Spinal cord (tissue), 10 donors: Measurements from ENCODE around the gene OTUD1. TPM values are rescaled to one million over a fixed set of nuclear protein-coding genes. Genes with fewer than 3 reads are reported as not detected.

ENCODE experiments used
- DNase-seq, 6 donors: peaks; one replicate each; pipeline versions ENCODE4 v3.0.0 to v3.0.0-alpha.2; 2013 to 2015; ENCODE audit warnings: low spot score in 6 of 6, low read depth in 4 of 6
- H3K27ac ChIP-seq: one replicate; pipeline ENCODE4 v1.5.1; 2013; ENCODE audit warnings: low read depth, low read length, control low read depth
- H3K27me3 ChIP-seq: one replicate; pipeline ENCODE4 v1.6.1; 2013; ENCODE audit warnings: low read length; ENCODE audit not compliant: control insufficient read depth, insufficient read depth
- H3K36me3 ChIP-seq: one replicate; pipeline ENCODE4 v1.6.1; 2013; ENCODE audit warnings: low read length; ENCODE audit not compliant: control insufficient read depth, insufficient read depth
- H3K4me1 ChIP-seq: one replicate; pipeline ENCODE4 v1.6.1; 2013; ENCODE audit warnings: low read length; ENCODE audit not compliant: control insufficient read depth, insufficient read depth
- H3K4me3 ChIP-seq: one replicate; pipeline ENCODE4 v1.5.1; 2013; ENCODE audit warnings: low read depth, low read length, control low read depth
- H3K9me3 ChIP-seq: one replicate; pipeline ENCODE4 v1.6.1; 2013; ENCODE audit warnings: low read length; ENCODE audit not compliant: control insufficient read depth, insufficient read depth
- WGBS: methylation state at CpG from one replicate; pipeline ENCODE4 v1.1.5; 2013; ENCODE audit warnings: missing lambda C conversion rate; ENCODE audit not compliant: insufficient coverage; 5-methylcytosine and 5-hydroxymethylcytosine counted together
- polyA plus RNA-seq, 2 donors: library from polyadenylated mRNA; unstranded; fragments of 120-200 nt; gene quantifications; one replicate each; pipeline ENCODE4 v1.2.1, GENCODE V29; 2013; ENCODE audit not compliant: insufficient read length in 2 of 2
- total RNA-seq, 2 donors: library from RNA; depleted of rRNA in 1 of 2; stranded (reverse); fragments of 120-200 nt in 1 of 2; fragments of >200 nt in 1 of 2; gene quantifications; one replicate each; pipeline versions ENCODE4 v1.2.3 to v1.2.4, GENCODE V29; 2013 to 2014
- donor health status: healthy.

The OTUD1 gene
- total and polyA plus RNA-seq, 4 donors = 7.5 to 14.3 (median 11.1) TPM

- 80% methylated on average over 1 of the region's 6 CpGs for WGBS
- Histone ChIP-seq H3K9me3 (no peaks in the 10 kb centered on the region), H3K36me3 (no peaks in the 10 kb centered on the region), H3K4me1 (no peaks in the 10 kb centered on the region), H3K4me3 (no peak overlapping the region), H3K27me3 (no peaks in the 10 kb centered on the region), H3K27ac (no peak overlapping the region)
- DNase-seq = no peak
Observed at GRCh38 chr10:23457632-23458417, 18.9 kb downstream of the OTUD1 start.

- 60% methylated on average over 6 of the region's 6 CpGs for WGBS
- H3K27ac ChIP-seq = no peak overlapping the region
- H3K36me3 ChIP-seq = no peaks in the 10 kb centered on the region
- no peaks in the 10 kb centered on the region for H3K9me3 ChIP-seq
- H3K27me3 ChIP-seq = no peaks in the 10 kb centered on the region
- DNase-seq = no peak
- no peaks in the 10 kb centered on the region for H3K4me1 ChIP-seq
- H3K4me3 ChIP-seq = no peak overlapping the region
Observed at GRCh38 chr10:23459308-23459939, 20.5 kb downstream of the OTUD1 start.

- peak in 1 of 6 donors; percentile 44 for DNase-seq
- Histone ChIP-seq H3K9me3 (no peaks in the 10 kb centered on the region), H3K4me3 (no peak overlapping the region), H3K27ac (no peak overlapping the region), H3K4me1 (no peaks in the 10 kb centered on the region), H3K36me3 (no peaks in the 10 kb centered on the region), H3K27me3 (no peaks in the 10 kb centered on the region)
- WGBS = 34% methylated on average over 2 of the region's 2 CpGs
Observed at GRCh38 chr10:23461557-23461956, 22.7 kb downstream of the OTUD1 start.

GRCh38 chr10:23467012-23467411 is 28.1 kb downstream of the OTUD1 start:
- no CpG with 5 or more reads among the region's 4 CpGs for WGBS
- H3K27ac ChIP-seq = no peak overlapping the region
- no peak overlapping the region for H3K4me3 ChIP-seq
- no peaks in the 10 kb centered on the region for H3K4me1 ChIP-seq
- DNase-seq = no peak
- H3K9me3 ChIP-seq = no peaks in the 10 kb centered on the region
- H3K27me3 ChIP-seq = no peaks in the 10 kb centered on the region
- H3K36me3 ChIP-seq = no peaks in the 10 kb centered on the region

- Histone ChIP-seq H3K4me3 (no peak overlapping the region), H3K9me3 (no peaks in the 10 kb centered on the region), H3K27me3 (no peaks in the 10 kb centered on the region), H3K4me1 (no peaks in the 10 kb centered on the region), H3K27ac (no peak overlapping the region), H3K36me3 (no peaks in the 10 kb centered on the region)
- WGBS = 100% methylated on average over 1 of the region's 3 CpGs
- DNase-seq = no peak
Observed at GRCh38 chr10:23467548-23467947, 28.7 kb downstream of the OTUD1 start.

GRCh38 chr10:23469596-23470237 is 30.8 kb downstream of the OTUD1 start:
- peak in 2 of 6 donors; percentile 10 to 45 for DNase-seq
- no peak overlapping the region for H3K4me3 ChIP-seq
- no CpG with 5 or more reads among the region's 1 CpG for WGBS

GRCh38 chr10:23472181-23472580 is 33.3 kb downstream of the OTUD1 start:
- H3K27me3 ChIP-seq = no peaks in the 10 kb centered on the region
- no peak for DNase-seq
- 83% methylated on average over 8 of the region's 8 CpGs for WGBS

More at GRCh38 chr10:23469596-23470237, 30.8 kb downstream of the OTUD1 start:
- Histone ChIP-seq H3K36me3 (no peaks in the 10 kb centered on the region), H3K27me3 (no peaks in the 10 kb centered on the region), H3K9me3 (no peaks in the 10 kb centered on the region), H3K4me1 (no peaks in the 10 kb centered on the region), H3K27ac (no peak overlapping the region)

GRCh38 chr10:23474081-23474480 is 35.2 kb downstream of the OTUD1 start:
- Histone ChIP-seq H3K27me3 (no peaks in the 10 kb centered on the region), H3K4me1 (no peaks in the 10 kb centered on the region), H3K27ac (no peak overlapping the region), H3K36me3 (no peaks in the 10 kb centered on the region), H3K9me3 (no peaks in the 10 kb centered on the region), H3K4me3 (no peak overlapping the region)
- no CpG with 5 or more reads among the region's 2 CpGs for WGBS
- DNase-seq = no peak

More at GRCh38 chr10:23472181-23472580, 33.3 kb downstream of the OTUD1 start:
- Histone ChIP-seq H3K27ac (no peak overlapping the region), H3K4me1 (no peaks in the 10 kb centered on the region), H3K36me3 (no peaks in the 10 kb centered on the region), H3K9me3 (no peaks in the 10 kb centered on the region), H3K4me3 (no peak overlapping the region)

- DNase-seq = no peak
- Histone ChIP-seq H3K9me3 (no peaks in the 10 kb centered on the region), H3K27me3 (no peaks in the 10 kb centered on the region), H3K4me3 (no peak overlapping the region), H3K4me1 (no peaks in the 10 kb centered on the region), H3K27ac (no peak overlapping the region), H3K36me3 (no peaks in the 10 kb centered on the region)
- 100% methylated on average over 2 of the region's 4 CpGs for WGBS
Observed at GRCh38 chr10:23474626-23475025, 35.8 kb downstream of the OTUD1 start.
